Right renal cortex interstitium (tissue), 3 donors: ENCODE measurements around the gene OXSR1. TPM values are rescaled to one million over a fixed set of nuclear protein-coding genes. Genes with fewer than 3 reads are reported as not detected.
"Not testable (repeated sequence)": the region's sequence is repeated elsewhere in the genome, so short reads cannot be mapped to it uniquely, and the experiment has no call there.

Experiments used
- DNase-seq, 3 donors: peaks; one replicate each; pipeline ENCODE4 v3.0.0-alpha.2; 2013; ENCODE audit warnings: low read depth in 3 of 3, low spot score in 2 of 3
- polyA plus RNA-seq, 3 donors: library from polyadenylated mRNA; unstranded; fragments of 120-200 nt; gene quantifications; one replicate each; pipeline ENCODE4 v1.2.1, GENCODE V29; 2013; ENCODE audit not compliant: insufficient read length in 3 of 3

OXSR1 gene
- polyA plus RNA-seq, 3 donors: 45.4 to 51.2 (median 47.7) TPM

DNA sequence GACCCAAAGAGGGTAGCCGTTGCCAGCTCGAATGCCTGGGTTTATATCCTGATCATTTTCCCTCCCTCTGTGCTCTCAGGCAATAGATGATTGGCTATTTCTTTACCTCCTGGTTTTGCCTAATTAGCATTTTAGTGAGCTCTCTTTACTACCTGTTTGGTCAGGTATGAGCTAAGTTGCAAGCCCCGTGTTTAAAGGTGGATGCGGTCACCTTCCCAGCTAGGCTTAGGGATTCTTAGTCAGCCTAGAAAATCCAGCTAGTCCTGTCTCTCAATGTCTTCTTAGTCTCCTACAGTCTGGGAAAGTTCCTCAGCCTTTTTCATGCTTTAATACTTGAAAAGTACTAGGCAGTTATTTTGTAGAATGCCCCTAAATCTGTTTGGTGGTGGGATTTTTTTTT lies 131.7 kb downstream of the OXSR1 start:
- DNase-seq: not testable (repeated sequence)

DNA sequence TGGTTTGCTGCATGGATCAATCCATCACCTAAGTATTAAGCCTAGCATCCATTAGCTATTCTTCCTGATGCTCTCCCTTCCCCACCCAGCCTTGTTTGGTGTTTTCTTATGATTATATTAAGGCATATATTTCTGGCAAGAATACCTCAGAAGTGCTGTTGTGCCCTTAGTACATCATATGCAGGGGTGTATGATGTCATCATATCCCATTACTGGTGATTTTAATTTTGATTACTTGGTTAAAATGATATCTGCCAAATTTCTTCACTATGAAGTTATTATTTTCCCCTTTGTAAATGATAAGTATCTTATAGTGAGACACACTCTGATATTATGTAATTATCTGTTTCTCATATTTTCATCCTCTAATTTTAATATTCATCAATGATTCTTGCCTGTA lies 132.2 kb downstream of the OXSR1 start:
- DNase-seq: no peak

DNA sequence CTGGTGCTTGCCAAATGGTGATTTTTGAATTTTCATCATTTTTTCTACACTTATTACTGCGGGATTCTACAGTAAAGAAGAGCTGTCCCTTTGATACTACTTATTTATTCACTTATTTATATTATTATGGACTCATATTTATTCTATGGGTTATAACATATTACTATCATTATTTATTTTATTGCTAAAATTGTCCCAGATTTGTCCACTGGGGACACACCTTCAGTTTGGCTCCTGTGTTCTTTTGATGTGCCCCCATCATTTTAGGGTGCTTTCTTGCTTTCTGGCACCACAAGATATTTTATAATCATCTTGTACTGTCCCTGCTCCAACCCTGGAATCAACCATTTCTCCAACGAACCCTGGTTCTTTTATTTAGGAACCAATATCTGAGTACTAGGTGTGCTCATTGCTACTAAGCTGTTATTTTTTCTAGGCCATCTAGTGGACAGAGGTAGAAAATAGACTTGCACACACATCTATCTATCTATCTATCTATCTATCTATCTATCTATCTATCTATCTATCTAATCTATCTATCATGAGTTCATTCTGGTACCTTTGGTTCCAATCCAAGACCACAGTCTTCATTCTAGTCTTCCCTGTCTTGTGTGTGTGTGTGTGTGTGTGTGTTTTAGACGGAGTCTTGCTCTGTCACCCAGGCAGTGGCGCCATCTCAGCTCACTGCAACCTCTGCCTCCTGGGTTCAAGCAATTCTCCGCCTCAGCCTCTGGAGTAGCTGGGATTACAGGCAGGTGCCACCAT lies 132.8 kb downstream of the OXSR1 start:
- DNase-seq: no peak

Other genes with a start within 250 kb of the OXSR1 start
- 10 to 100 TPM in 2 of 3 donors, 1 to 10 TPM in 1; 9.9 to 11.0 (median 10.0) TPM for gene VILL, start 174.8 kb upstream of the OXSR1 start, polyA plus RNA-seq
- gene PLCD1, start 135.9 kb upstream of the OXSR1 start, polyA plus RNA-seq: 10 to 100 TPM; 20.2 to 23.5 (median 23.1) TPM
- gene DLEC1, start 126.3 kb upstream of the OXSR1 start, polyA plus RNA-seq: under 1 TPM; 0.55 to 0.75 (median 0.69) TPM
- gene ACAA1, start 28.4 kb upstream of the OXSR1 start, polyA plus RNA-seq: 100 to 1,000 TPM; 121 to 145 (median 144) TPM
- gene MYD88, start 26.9 kb upstream of the OXSR1 start, polyA plus RNA-seq: 10 to 100 TPM; 27.9 to 30.0 (median 28.8) TPM
- gene SLC22A13, start 100.3 kb downstream of the OXSR1 start, polyA plus RNA-seq: 1 to 10 TPM; 1.7 to 3.4 (median 2.4) TPM
- under 1 TPM; 0.30 to 0.44 (median 0.37) TPM for gene SLC22A14, start 116.8 kb downstream of the OXSR1 start, polyA plus RNA-seq
- 10 to 100 TPM in 1 of 3 donors, 1 to 10 TPM in 2; 8.8 to 10.4 (median 8.8) TPM for gene XYLB, start 181.2 kb downstream of the OXSR1 start, polyA plus RNA-seq